NCI-H510A treated with DMSO at 0.1 percent for 48 hours (cell line): ENCODE measurements around the gene AXIN1.
"Not testable (repeated sequence)": the region's sequence is repeated elsewhere in the genome, so short reads cannot be mapped to it uniquely, and the experiment has no call there.

Source experiments
- DNase-seq: peaks from one replicate; lab custom pipeline; 2025; lab: John Stamatoyannopoulos, UW

Gene AXIN1

DNA sequence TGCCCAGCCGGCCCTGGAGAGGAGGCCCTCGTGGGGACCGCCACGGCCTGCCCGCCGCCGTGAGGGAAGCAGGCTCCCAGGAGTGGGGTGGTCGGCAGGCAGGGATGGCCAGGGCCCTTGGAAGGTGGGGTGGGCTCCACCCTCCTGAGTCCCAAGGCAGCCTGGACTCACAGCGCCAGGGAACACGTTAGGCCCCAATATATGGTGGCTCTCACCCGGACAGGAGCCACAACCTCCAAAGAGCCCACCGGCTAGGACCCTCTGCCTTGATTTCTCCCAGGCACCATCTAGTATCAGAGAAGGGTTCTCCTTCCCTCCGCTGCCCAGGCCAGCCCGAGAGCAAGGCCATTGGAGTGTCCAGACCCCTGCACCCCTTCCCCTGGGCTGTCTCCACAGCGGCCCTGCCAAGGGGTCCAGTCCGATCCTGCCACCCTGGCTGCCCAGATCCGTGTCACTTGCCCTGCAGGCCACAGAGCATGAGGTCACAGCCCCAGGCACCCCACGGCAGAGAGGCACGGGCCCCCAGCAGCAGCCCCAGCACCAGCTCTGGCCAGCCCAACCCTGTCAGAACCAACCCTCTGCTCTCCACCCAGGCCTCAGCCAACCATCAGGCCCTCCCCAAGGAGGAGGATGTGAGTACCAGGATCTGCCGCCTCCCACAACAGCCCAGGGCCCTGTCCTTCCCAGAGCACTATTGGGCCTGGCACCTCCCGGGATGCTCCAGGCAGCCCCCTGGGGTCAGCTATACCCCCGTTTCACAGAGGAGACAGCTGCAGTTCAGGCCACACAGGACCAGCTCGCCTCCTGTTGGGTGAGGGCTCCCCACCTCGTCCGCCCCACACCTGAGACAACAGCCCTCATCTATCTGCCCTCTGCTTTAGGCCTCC is 1.1 kb upstream of the AXIN1 start:
- no peak for DNase-seq

DNA sequence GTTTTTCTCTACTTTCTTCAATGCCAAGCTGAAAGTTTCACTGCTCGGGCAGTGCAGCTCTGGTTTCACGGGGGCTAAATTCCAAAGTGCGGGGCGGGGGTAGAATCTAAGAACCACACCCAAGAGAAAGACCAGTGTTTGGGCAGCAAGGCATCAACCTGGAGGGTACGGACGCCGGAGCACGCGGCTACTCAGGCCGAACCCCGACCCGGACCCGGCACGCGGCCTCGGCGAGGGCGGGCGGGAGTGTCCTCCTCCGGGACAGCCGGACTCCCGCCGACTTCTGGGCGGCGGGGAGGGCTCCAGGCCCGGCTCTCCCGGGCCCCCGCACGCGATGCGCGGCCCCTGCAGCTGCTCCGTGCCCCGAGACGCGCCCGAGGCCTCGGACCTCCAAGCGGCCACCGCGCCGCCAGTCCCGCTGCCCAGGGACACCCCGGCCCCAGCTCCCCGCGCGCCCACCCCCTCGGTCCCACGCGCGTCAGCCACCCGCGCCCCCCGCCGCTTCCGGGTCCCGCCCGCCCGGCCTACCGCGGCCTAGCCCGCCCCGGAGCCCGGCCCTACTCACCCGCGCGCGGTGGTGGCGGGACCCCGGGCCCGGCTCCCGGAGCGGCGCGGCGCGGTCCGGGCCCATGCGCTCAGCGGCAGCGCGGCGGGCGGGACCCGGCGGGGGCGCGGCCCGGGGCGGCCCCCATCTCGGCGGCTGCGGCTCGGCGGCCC is 561 bp downstream of the AXIN1 start:
- no peak for DNase-seq

DNA sequence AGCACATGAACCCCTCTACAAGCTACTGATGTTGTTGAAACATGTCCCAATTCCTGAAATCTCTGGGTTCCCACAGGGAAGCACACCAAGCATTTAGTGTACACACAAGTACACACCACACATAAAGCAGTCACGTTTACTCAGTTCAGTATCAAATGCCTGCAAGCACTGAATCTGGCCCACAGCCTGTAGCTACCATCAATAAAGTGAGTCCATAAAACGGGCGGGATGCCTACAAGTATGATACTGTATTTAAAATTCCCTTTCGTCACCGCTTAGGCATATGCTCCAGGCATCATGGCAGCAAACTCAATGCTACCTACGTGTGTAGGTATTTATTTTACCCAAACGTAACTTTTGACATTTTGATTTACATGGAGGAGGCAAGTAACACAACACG is 2.3 kb downstream of the AXIN1 start:
- DNase-seq = no peak

DNA sequence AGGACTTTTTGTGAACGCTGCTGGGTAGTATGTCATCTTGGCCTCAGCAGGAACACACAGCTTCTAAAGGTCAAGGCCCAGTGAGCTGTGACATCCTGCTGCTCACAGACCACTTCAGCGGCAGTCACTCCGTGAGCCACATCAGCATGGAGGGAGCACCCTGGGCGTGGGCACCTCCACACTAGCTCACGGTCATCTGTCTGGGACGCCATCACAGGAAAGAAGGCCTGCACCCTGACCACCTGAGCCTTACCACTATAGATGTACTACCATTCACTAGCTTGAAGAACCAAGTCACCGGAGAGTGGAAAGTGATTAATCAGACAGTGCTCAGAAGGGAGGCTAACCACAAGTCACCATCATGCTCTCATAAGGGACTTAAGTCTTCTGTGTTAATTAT is 3.3 kb downstream of the AXIN1 start:
- DNase-seq = no peak

DNA sequence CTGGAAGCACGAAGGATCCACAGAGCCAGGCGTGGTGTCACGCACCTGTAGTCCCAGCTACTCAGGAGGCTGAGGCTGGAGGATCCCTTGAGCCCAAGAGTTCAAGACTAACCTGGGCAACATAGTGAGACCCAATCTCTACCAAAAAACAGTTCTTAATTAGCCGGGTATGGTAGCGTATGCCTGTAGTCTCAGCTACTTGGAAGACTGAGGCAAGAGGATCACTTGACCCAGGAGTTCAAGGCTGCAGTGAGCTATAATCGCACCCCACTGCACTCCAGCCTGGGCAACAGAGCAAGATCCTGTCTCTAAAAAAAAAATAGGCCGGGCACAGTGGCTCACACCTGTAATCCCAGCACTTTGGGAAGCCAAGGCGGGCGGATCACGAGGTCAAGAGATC is 4.0 kb downstream of the AXIN1 start:
- not testable (repeated sequence) for DNase-seq

DNA sequence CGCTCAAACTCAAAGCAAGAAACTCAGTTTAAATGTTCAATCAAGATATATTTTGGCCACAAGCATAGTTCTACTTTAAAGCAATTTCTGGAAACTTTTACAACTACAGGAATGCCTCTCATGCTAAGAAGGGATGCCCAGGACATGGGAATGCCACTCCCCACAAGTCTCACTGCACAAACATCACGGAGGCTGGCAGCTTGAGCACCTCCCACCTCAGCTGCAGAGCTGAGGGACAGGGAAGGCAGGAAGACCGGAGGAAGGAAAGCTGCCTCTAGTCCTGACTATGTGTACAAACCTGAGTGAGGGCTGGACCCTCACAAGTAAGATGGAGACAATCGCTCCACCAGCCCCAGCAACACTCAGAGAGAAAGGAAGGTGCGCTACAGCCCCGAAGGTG is 5.3 kb downstream of the AXIN1 start:
- DNase-seq = no peak

DNA sequence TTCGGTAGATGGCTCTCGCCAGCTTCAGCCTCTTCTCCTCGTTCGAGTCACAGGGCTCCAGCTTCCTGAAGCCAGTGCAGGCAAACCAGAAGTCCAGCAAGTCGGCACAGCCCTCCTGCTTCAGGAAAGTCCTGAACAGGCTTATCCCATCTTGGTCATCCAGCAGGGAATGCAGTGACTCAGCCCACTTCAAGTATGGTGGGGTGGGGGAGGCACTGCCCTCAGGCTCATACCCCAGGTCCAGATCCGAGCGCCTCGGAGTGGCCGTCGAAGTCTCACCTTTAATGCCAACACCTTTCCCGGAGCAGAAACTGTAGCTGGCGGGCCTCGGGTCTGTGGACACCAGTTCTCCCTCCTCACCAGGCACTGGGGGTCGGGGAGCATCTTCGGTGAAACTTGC is 5.9 kb downstream of the AXIN1 start:
- no peak for DNase-seq

DNA sequence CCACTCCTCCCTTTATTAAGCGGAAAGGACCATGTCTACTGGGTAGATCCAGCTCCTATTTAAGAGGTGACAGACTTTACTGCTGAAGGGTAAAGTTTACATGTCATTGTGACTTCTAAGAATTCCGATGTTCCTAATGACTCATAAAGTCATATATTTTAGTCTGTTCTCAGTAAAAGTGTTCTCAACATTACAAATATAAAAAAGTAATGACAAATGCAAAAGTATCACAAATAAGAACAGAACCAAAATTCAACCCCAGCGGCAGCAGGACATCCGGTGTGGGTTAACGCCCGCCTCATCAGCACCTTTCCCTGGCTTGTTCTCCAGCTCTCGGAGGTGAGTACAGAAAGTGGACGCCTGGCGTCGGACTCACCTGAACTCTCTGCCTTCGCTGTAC is 6.8 kb downstream of the AXIN1 start:
- no peak for DNase-seq

DNA sequence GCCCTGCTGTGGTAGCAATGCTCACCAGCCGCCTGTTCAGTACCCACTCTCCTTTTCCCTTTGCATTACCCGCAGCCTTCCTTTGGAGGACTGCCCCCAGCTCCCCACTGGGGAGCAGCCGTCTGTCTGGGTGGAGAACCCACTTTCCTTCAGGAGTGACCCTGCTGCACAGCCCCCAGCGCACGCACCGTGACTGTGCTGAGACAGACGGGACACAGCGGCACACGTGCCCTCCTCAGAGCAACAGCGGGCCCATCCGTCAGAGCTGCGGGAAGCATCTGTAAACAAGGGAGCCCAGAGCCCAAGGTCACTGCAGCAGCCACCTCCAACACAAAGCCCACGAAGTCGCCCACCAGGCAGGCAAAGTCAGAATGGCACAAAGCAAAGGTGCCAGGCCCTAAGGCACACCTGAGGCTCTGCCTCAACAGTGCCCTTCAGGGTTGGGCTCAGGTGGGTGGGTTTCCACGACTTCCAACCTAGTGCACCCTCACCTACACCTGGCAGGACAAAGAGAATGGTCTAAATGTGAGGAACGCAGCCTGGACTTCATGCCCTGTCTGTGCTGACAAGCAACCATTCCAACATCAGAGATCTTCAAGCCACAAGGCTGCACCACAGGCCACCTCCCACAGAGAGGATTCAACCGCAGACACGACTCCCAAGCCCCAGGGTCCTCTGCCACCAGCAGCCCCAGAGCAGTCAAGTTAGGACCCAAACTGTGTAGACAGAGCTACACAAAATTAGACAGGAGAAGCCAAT is 9.9 kb downstream of the AXIN1 start:
- no peak for DNase-seq

DNA sequence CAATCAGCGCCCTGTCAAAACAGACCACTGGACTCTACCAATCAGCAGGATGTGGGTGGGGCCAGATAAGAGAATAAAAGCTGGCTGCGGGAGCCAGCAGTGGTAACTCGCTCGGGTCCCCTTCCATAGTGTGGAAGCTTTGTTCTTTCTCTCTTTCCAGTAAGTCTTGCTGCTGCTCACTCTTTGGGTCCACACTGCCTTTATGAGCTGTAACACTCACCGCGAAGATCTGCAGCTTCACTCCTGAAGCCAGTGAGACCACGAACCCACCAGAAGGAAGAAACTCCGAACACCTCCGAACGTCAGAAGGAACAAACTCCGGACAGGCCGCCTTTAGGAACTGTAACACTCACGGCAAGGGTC is 10.6 kb downstream of the AXIN1 start:
- DNase-seq = not testable (repeated sequence)

DNA sequence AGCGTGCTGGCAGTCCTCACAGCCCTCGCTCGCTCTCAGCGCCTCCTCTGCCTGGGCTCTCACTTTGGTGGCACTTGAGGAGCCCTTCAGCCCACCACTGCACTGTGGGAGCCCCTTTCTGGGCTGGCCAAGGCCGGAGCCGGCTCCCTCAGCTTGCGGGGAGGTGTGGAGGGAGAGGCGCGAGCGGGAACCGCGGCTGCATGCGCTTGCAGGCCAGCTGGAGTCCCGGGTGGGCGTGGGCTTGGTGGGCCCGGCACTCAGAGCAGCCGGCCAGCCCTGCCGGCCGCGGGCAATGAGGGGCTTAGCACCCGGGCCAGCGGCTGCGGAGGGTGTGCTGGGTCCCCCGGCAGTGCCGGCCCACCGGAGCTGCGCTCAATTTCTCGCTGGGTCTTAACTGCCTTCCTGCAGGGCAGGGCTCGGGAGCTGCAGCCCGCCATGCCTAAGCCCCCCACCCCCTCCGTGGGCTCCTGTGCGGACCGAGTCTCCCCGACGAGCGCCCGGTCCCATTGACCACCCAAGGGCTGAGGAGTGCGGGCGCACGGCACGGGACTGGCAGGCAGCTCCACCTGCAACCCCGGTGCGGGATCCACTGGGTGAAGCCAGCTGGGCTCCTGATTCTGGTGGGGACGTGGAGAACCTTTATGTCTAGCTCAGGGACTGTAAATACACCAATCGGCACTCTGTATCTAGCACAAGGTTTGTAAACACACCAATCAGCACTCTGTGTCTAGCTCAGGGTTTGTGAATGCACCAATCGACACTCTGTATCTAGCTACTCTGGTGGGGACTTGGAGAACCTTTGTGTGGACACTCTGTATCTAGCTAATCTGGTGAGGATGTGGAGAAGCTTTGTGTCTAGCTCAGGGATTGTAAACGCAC is 11.2 kb downstream of the AXIN1 start:
- DNase-seq = not testable (repeated sequence)

DNA sequence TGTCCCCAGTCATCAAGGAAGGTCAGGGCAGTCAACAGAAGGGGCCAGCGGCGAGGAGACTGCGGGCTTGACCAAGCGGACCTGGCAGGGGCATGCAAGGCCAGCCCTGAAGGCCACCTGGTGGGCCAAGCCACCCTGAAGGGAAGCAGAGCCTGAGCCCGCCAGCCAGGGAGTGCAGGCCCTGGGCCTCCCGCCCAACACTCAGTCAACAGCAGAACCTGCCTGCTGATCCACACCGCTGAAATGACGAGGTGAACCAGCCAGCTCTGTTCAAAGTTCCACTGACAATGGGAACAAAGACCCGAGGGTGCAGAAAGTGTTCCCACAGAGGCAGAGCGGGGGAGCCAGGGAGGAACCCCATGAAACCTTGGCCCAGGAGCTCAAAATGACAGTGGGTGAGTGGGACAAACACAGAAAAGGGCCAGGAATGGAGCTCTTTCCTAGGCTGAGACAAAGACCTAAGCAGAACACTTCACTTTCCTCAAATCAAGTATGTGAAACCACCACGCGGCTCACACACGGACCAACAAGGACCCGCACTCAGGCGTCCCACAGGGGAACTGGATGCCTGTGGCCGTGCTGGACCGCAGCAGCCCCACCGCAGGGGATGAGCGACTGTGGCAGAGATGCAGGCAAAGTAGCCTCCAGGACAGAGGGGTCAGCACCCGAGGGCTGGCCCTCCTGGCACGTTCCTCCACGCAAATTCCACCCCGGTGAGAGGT is 12.0 kb downstream of the AXIN1 start:
- DNase-seq = no peak

DNA sequence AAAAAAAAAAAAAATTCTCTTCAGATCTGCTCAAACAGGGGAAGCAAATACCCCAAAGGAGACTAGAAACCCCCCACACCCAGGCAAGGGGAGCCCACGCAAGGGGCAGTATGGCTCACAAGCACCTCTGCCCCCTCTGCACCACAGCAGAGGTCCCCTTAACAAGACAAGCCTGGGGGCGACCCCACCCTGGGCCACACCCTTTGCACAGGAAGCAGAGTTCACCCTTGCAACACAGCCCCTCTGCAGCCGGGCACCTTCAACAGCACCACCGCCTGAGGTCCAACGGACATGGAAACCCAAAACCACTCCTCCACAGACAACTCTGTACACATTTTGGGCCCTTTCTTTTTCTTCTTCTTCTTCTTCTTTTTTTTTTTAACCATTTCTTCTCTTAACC is 12.8 kb downstream of the AXIN1 start:
- no peak for DNase-seq

DNA sequence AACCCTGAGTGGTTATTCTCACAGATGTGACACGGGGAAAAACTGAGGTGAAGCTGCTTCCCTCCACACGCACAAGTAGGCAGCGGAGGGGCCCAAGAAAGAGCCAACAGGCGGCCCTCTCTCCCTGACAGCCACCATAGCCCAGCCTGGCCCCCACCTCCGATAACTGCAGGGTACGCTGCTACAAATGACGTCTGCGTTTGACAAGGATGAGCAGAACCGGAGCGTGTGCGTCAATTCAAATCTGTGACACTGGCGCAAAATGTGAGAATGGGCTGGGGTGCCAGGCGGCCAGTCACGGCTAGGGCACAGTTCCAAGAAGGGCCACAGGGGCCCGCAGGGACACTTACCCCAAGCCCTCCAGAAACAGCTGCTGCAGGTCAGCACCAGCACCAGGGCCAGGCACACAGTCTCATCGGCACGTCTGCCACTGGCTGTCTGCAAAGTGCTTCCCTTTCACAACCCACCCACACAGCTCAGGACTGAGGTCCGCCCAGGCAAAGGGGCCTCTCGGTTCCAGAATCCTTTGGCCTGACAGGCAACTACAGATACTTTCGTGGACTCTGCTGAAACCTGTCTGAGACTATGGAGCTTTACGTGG is 14.4 kb downstream of the AXIN1 start:
- no peak for DNase-seq

DNA sequence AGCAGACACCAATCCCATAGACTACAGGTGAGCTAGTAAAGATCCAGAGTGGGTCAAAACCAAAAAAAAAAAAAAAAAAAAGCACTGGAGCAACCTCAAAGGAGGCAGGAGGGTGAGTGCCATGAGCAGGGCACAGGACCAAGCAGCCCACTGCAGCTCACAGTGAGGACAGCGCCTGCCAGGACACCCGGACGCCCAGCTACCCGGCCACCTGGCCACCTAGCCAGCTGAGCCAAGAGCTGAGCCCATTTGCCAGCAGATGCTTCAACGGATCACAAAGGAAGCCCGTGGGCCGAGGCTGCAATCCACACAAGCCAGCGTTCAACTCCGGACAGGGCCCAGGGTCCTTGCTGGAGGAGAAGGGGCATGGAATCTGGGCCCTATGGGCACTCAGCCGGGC is 15.1 kb downstream of the AXIN1 start:
- DNase-seq = no peak

DNA sequence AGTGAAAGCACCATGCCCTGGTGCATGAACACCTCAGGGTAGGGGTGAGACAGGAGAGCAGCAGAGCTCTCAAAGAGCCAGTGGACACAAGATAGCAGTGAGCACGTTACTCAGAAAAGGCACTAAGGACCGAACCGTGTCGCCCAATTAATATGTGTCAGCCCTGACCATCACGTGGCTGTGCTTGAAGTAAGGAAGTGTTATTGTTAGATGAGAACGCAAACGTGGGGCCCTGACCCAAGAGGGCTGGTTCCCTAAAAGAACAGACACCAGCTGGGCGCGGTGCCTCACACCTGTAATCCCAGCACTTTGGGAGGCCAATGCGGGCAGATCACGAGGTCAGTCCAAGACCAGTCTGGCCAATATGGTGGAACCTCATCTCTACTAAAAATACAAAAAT is 16.3 kb downstream of the AXIN1 start:
- DNase-seq = no peak

DNA sequence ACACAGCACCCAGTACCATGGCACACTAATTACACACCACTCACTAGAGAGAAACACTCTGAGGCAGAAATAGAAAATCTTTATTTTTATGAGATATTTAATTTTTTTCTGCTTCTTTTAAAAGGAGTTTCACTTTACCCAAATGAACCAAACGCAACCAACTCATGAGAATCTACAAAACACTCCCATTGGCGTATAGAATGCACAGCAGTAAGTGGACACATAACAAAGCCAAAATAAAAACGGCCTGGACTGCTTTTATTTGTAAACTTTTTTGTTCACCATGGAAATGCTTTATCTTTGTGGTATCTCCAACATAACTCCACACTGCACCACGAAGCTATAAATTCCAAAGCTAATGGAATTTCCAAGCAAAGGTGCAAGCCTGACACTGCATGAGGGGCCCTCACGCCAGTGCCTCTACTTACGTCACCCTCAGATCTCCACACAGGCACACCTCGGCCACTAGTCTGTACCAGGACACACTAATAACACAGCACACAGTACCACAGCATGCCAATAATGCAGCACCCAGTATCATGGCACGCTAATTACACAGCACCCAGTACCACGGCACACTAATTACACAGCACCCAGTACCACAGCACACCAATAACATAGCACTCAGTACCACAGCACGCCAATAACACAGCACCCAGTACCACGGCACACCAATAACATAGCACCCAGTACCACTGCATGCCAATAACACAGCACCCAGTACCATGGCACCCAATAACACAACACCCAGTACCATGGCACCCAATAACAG is 17.5 kb downstream of the AXIN1 start:
- not testable (repeated sequence) for DNase-seq

DNA sequence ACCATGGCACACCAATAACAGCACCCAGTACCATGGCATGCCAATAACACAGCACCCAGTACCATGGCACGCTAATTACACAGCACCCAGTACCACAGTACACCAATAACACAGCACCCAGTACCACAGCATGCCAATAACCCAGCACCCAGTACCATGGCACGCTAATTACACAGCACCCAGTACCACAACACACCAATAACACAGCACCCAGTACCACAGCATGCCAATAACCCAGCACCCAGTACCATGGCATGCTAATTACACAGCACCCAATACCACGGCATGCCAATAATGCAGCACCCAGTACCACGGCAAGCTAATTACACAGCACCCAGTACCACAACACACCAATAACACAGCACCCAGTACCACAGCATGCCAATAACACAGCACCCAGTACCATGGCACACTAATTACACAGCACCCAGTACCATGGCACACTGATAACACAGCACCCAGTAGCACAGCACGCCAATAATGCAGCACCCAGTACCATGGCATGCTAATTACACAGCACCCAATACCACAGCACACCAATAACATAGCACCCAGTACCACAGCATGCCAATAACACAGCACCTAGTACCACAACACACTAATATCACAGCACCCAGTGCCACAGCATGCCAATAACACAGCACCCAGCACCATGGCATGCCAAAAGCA is 18.2 kb downstream of the AXIN1 start:
- DNase-seq = not testable (repeated sequence)

DNA sequence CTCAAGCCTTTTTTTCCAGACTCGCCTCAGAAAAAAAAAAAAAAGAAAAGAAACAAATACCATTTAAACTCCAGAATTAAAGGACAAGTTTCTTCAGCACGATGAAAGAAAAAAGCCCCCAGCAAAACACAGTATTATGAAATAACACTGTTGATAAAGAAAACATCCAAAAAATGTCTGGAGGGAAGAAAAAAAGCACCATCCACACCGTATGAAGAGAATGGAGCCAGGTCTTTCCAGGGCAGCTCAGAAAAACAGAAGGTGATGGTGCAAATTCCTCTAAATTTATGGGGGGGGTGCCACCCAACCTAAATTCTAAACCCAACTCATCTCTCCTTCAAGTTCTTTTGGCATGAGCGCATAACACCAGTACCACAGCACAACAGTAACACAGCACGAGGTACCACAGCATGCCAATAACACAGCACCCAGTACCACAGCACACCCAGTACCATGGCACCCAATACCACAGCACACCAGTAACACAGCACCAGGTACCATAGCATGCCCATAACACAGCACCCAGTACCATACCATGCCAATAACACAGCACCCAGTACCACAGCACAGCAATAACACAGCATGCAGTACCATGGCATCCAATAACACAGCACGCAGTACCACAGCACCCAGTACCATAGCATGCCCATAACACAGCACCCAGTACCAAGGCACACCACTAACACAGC is 19.0 kb downstream of the AXIN1 start:
- DNase-seq = no peak
